Measurements from ENCODE around the gene SORCS3.

SORCS3 gene

GRCh38 chr10:104923501-104923900 lies 282.4 kb downstream of the SORCS3 start:
- DNase-seq, result no peak

GRCh38 chr10:104924101-104924795 lies 283.2 kb downstream of the SORCS3 start:
- no peak for DNase-seq

GRCh38 chr10:104925232-104925851 lies 284.3 kb downstream of the SORCS3 start:
- DNase-seq, result peak in 1 of 2 experiments; percentile 39

GRCh38 chr10:104928734-104929133 lies 287.6 kb downstream of the SORCS3 start:
- no peak for DNase-seq

GRCh38 chr10:104931612-104932134 lies 290.6 kb downstream of the SORCS3 start:
- DNase-seq, result no peak

GRCh38 chr10:104935656-104936055 lies 294.6 kb downstream of the SORCS3 start:
- DNase-seq, result no peak

GRCh38 chr10:104937567-104937966 lies 296.5 kb downstream of the SORCS3 start:
- DNase-seq, result peak; percentile 39 to 77

GRCh38 chr10:104938031-104938430 lies 296.9 kb downstream of the SORCS3 start:
- no peak for DNase-seq

- DNase-seq, result no peak
Observed at GRCh38 chr10:104941662-104942061, 300.6 kb downstream of the SORCS3 start.

- DNase-seq, result no peak
Observed at GRCh38 chr10:104947314-104947713, 306.2 kb downstream of the SORCS3 start.

GRCh38 chr10:104957178-104957841 lies 316.2 kb downstream of the SORCS3 start:
- no peak for DNase-seq

GRCh38 chr10:104966563-104967297 lies 325.6 kb downstream of the SORCS3 start:
- DNase-seq, result no peak

- DNase-seq, result no peak
Observed at GRCh38 chr10:104980368-104980767, 339.3 kb downstream of the SORCS3 start.

GRCh38 chr10:104981995-104982394 lies 340.9 kb downstream of the SORCS3 start:
- DNase-seq, result no peak

GRCh38 chr10:104988686-104989085 lies 347.6 kb downstream of the SORCS3 start:
- DNase-seq, result no peak

GRCh38 chr10:104989880-104990279 lies 348.8 kb downstream of the SORCS3 start:
- no peak for DNase-seq

- DNase-seq, result no peak
Observed at GRCh38 chr10:104993085-104993484, 352.0 kb downstream of the SORCS3 start.

GRCh38 chr10:105001269-105001668 lies 360.2 kb downstream of the SORCS3 start:
- DNase-seq, result no peak

- DNase-seq, result no peak
Observed at GRCh38 chr10:105010411-105011121, 369.5 kb downstream of the SORCS3 start.

- no peak for DNase-seq
Observed at GRCh38 chr10:105017116-105017515, 376.0 kb downstream of the SORCS3 start.

GRCh38 chr10:105017691-105018090 lies 376.6 kb downstream of the SORCS3 start:
- DNase-seq, result no peak

All from NCI-H446 (cell line).